Body of pancreas (tissue), 4 donors: ENCODE results near the gene IGFBP3.

ENCODE experiments used
- POLR2A ChIP-seq, 3 donors: fragments of 450-650 bp; IDR thresholded peaks; one replicate each; pipeline ENCODE4 v1.6.1; 2016; ENCODE audit warnings: antibody characterized with exemption in 3 of 3, mild to moderate bottlenecking in 2 of 3
- TF ChIP-seq, protein P1 (sequence below), 7 experiments: fragments of 450-650 bp in 4 of 7; fragments of 200-600 bp in 3 of 7; sonication (generic) in 3 of 7; IDR thresholded peaks; one replicate each; pipeline ENCODE4 v1.5.1; 2016 to 2019; ENCODE audit warnings: antibody characterized with exemption in 7 of 7

DNA sequence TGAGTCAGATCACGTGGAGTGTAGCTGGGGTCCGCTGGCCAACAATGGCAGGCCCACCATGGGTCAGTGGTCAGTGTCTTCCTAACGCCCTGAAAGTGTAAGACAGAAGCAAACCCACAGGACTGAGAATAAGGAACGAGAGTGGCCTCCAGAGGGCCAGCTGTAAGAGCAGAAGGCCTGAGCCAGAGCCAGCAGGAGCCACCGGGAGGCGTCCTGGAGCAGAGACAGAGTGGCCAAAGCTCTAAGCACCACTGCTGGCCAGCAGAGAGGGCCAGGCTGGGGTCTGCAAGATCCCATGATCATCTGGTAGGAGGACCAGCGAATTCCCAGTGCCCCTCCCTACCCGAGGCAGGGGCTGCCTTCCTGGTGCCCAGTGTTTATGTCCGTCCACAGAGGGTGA is 57.4 kb downstream of the IGFBP3 start:
- TF ChIP-seq, protein P1, sequence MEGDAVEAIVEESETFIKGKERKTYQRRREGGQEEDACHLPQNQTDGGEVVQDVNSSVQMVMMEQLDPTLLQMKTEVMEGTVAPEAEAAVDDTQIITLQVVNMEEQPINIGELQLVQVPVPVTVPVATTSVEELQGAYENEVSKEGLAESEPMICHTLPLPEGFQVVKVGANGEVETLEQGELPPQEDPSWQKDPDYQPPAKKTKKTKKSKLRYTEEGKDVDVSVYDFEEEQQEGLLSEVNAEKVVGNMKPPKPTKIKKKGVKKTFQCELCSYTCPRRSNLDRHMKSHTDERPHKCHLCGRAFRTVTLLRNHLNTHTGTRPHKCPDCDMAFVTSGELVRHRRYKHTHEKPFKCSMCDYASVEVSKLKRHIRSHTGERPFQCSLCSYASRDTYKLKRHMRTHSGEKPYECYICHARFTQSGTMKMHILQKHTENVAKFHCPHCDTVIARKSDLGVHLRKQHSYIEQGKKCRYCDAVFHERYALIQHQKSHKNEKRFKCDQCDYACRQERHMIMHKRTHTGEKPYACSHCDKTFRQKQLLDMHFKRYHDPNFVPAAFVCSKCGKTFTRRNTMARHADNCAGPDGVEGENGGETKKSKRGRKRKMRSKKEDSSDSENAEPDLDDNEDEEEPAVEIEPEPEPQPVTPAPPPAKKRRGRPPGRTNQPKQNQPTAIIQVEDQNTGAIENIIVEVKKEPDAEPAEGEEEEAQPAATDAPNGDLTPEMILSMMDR (IDR thresholded peaks at IDR 0.05): no peak
- TF ChIP-seq POLR2A (IDR thresholded peaks at IDR 0.05): no peak
